GM21515 (cell line): Measurements from ENCODE around the gene DBP.
"Not testable (repeated sequence)": the region's sequence is repeated elsewhere in the genome, so short reads cannot be mapped to it uniquely, and the experiment has no call there.

ENCODE experiments used
- ATAC-seq: cut with Tn5 transposase; IDR thresholded peaks from one replicate; pipeline ENCODE4 v1.9.1; 2021; ENCODE audit not compliant: unreplicated experiment

The DBP gene

GRCh38 chr19:48641850-48642249, 4.7 kb upstream of the DBP start:
- ATAC-seq: no peak

GRCh38 chr19:48639483-48640375, 2.5 kb upstream of the DBP start:
- ATAC-seq: no peak

- ATAC-seq: no peak
Measured at GRCh38 chr19:48638831-48639381, 1.7 kb upstream of the DBP start.

DNA sequence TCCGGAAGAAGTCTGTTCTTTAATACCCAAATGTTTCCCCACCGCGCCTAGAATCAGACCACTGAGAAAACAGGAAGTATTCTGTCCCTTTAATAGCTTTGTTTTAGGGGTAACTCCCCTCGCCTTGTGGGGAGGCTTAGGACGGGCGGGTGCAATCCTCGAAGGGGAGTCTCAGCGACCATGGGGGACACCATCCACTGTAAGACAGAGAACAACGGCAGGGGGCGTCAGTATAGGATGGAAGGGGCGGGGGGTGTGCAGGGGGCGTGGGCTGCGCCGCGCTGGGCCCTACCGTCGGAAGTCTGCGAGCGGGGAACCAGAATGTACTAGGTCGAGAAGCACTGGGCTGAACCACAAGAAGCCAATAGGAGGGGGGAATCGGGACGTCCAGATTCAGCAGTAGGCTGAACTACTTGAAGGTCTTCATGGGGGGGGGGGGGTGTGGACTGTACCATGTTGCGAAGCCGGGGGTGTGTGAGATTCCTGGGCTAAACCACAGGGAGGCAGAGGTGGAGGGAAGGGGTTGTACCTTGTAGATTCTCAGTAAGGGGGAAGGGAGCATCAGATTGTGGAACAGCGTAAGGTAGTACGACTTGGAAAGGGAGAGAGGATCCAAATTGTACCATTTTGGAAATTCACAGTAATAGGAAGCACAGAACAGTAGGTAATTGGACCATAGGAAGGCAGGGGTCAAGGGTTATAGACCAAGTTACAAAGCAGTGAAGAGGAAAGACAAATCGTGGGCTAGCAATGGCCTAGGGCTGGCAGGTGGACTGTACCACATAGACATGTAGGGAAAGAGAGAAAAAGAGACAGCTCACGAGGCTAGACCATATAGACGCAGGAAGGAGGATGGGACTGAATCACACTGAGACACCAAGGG, 1.0 kb upstream of the DBP start:
- ATAC-seq: peak; percentile 9

DNA sequence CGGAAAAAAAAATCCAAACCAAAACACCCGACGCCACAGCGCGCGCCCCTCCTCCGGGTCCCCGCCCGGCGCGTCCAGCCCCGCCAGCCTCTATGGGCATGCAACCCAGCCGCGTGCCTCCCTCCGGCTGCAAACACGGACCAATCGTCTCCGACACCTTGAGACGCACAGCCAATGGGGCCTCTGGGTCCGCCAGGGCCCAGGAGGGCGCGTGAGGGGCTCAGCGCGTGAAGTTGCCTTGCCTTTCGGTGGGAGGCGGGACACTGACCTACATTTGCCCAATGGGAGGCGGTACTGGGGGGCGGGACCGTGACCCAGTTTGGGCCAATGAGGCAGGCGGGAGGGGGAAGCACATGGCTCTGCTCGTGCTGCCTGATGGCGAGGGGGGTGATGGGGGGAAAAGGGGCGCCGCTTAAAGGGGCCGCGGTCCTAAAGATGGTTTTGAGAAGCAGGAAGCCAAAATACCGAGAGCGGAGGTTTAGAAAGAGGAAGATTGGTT, 319 bp upstream of the DBP start:
- ATAC-seq: peak; percentile 57

- no peak for ATAC-seq
Measured at GRCh38 chr19:48635966-48636858, 967 bp downstream of the DBP start.

GRCh38 chr19:48635263-48635965, 1.8 kb downstream of the DBP start:
- no peak for ATAC-seq

DNA sequence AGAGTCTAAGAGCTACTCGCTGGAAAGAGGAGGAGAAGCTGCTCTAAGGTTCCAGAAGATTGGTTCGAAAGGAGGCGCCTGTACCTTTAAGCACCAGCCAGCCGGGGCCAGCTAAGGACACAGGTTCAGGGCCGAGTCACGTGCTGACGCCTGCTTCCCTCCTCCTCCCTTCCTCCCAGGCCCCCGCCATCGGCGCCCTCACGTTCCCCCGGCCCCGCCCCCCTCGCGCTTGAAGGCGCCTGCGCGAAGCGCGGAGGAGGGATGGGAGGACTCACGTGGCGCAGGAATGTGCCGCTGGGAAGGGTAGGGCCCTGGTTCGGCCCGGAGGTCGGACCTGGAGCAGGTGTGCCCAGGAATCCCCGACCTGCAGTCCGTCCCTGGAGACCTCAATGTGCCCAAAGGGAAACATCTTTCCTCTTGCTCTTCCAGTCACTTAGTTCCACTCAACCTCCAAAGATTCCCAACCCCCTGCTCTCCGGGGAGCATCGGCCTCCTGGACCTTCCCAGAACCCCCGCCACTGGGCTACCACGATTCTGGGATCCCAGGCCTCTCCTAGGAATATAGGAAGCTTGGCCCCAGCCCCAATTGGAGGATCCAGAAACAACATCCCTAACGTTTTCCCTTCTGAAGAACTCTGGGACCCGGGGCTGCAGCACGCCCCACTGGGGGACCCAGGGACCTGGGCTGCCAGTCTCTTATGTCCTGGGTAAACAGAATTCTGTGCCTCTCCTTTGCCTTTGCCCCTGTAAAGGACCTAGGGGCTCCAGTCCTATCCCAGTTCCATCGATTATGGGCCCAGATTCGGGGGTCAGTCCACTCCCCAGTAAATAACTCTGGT, 2.5 kb downstream of the DBP start:
- ATAC-seq: peak; percentile 32

DNA sequence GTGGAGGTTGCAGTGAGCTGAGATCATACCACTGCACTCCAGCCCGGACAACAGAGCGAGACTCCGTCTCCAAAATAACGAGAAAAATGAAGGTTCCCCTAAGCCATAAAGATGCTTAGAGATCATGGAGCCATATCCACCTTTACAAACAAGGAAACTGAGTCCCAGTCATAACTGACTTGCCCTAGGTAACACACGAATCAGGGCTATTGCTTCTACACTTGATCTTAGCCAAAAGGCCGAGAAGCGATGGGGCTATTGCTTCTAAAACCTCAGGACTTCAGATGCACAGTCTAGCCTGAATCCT, 3.2 kb downstream of the DBP start:
- no peak for ATAC-seq

DNA sequence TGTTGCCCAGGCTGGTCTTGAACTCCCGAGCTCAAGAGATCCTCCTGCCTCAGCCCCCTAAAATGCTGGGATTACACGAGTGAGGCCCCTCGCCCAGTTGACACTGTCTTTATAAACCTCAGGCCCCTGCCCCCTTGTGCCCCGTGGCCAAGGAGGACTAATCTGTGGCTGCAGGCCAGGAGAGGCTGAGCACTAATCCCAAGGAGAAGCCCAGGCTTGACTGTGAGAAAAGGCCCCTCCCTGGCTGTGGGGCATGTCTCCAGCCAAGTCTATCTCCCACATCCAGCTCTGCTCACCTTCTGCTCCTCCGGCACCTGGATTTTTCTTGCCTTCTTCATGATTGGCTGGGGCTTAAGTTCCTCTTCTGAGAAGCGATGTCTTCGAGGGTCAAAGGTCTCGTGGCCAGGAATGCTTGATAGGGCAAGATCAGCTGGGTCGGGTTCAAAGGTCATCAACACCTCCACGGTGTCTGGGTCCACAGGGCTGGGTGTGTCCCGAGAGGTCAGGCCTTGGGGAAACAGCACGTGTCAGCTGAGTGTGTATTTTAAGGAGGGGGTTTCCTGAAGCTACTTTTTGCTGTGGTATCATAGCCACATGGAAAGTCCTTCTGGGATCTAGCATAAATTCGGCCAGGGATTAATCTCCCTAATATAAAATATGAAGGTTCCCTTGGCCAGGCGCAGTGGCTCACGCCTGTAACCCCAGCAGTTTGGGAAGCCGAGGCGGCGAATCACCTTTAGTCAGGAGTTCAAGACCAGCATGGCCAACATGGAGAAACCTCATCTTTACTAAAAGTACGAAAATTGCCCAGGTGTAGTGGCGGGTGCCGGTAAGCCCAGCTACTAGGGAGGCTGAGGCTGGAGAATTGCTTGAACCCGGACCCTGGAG, 3.8 kb downstream of the DBP start:
- ATAC-seq: no peak

GRCh38 chr19:48632692-48633147, 4.5 kb downstream of the DBP start:
- no peak for ATAC-seq

DNA sequence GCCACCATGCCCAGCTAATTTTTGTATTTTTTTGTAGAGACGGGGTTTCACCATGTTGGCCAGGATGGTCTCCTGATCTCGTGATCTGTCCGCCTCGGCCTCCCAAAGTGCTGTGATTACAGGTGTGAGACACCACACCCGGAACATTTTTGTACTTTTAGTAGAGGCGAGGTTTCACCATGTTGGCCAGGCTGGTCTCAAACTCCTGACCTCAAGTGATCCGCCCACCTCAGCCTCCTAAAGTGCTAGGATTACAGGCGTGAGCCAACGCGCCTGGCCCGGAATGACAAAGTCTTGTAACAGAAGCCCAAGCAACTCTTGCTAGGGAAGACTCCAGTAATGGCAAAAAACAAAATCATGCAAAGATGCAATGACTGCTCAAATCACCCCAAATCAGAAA, 4.9 kb downstream of the DBP start:
- ATAC-seq: not testable (repeated sequence)

DNA sequence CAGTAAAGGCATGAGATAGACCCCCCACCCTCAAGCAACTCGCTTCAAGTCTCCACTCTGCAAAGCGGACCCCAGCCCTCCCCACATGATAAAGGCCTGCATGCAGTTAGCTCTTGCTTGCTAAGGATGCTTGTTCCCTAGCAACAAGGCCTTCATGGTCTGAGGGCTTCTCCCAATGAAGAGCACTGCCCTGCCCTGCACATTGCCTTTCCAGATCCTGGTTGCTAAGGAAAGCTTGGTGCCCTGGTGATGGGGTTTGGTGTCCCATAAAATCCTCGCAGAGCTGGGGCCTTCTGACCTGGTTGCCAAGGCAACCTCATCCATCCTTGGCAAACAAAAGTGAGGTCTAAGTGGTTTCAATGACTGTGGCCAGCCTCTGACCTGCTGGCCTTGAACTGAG, 6.0 kb downstream of the DBP start:
- no peak for ATAC-seq

GRCh38 chr19:48630296-48631063, 6.7 kb downstream of the DBP start:
- no peak for ATAC-seq

GRCh38 chr19:48629599-48630295, 7.4 kb downstream of the DBP start:
- no peak for ATAC-seq

GRCh38 chr19:48629297-48629598, 7.9 kb downstream of the DBP start:
- no peak for ATAC-seq
